ENCODE results near the gene TBC1D22B.

The TBC1D22B gene, protein sequence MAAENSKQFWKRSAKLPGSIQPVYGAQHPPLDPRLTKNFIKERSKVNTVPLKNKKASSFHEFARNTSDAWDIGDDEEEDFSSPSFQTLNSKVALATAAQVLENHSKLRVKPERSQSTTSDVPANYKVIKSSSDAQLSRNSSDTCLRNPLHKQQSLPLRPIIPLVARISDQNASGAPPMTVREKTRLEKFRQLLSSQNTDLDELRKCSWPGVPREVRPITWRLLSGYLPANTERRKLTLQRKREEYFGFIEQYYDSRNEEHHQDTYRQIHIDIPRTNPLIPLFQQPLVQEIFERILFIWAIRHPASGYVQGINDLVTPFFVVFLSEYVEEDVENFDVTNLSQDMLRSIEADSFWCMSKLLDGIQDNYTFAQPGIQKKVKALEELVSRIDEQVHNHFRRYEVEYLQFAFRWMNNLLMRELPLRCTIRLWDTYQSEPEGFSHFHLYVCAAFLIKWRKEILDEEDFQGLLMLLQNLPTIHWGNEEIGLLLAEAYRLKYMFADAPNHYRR

DNA sequence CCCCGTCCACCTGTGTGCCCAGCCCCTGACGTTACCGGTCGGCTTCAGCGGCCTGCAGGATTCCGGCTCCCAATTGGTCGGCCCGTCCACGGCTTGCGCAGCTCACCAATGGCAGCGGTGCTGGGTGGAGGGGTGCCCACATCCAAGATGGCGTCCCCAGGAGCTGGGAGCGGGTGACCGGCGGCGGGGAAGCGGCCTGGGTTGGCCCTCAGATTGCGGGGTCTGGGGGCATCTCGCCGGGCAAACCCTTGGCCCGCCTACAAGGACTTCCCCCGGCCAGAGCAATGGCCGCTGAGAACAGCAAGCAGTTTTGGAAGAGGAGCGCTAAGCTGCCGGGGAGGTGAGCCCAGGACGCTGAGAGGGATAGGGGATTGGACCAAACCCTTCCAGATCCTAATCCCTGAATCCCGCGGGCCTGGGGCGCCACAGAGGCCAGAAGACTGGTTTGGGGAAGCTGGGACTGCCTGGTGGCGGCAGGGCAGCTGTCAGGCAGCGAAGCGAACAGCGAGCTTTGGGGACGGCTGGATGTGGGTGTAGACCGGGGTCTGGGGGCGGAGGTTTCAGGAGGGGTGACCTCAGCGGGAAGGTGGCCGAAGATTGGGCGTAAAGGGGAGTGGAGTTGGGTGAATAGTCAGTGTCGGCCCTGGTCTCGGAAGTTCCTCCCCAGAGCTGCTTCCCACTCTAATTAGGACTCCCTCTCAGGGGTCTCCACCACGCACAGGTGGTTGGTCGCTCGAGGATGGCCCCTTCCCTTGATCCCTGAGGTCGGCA lies at the start of gene TBC1D22B, which contains the start of gene TMEM217:
Gene TBC1D22B (plus strand): TSS at position 139 of the 771 bp plus-strand sequence. CDS start 146 bp downstream, at position 285.
Gene TMEM217 (minus strand): TSS at position 511 of the 771 bp plus-strand sequence. CDS start 39,114 bp downstream, outside the sequence.
- DNase-seq: peak; percentile 96 to 98

DNA sequence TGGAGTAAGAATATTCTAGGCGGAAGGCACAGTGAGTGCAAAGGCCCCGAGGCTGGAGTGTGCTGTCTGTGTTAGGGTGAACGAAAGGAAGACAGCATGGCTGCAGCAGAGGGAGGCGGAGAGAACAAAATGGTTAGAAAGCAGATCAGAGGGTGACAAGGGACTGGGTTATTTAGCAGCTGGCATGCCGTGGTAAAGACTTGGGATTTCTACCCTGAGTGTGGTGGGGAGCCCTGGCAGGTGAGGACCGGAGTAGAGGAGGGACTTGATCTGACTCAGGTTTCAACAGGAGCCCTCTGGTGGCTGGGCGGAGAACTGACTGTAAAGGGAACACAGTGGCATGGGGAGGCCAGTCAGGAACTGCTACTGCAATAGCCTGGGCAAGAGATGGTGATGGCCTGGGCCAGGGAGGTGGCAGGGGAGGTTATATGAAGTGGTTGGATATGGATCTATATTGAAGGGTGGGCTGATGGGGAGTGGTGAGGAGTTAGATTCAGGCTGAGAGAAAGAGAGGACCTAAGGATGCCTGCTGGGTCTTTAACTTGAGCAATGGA lies 49.6 kb upstream of the TBC1D22B start:
- DNase-seq: peak; percentile 96 to 97

DNA sequence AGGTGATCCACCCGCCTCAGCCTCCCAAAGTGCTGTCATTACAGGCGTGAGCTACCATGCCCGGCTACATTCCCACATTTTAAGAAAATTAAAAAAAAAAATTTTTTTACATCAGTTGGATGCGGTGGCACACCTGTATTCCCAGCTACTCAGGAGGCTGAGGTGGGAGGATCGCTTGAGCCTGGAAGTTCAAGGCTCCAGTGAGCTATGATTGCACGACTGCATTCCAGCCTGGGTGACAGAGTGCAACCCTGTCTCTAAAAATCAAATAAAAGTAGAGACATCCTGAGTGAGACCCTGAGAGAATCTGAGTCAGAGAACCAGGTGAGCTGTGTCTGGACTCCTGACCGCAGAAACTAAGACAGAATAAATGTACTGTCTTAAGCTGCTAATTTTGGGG lies 48.8 kb upstream of the TBC1D22B start:
- no peak for DNase-seq

DNA sequence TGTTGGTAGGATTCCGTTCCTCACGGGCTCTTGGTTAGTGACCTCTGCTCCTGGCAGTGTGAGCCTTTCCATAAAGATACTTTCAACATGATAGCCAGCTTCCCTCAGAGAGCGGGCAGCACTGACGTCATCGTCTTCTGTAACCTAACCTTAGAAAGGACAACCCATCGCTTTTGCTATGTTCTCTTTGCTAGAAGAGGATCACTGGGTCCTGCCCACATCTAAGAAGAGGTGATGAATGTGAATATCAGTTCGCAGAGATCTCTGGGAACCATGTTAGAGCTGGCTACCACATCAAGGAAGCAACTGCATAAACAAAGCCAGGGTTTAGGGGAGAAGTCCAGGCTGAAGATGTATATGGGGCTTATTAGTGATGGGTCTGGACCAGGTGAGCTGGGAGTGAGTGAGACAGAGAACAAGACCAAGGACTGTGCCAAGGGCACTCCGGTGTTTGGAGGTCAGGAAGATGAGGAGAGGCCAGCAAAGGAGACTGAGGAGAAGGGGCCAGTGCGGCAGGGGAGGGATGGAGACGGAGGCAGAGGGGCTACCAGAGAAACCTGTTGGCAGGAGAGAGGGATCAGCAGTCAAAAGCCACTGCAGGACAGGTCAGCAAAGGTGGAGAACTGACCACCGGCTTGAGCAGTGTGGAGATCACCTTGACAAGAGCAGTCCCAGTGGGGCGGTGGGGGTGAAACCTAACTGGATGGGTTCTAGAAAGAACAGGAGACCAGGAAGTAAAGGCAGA lies 47.9 kb upstream of the TBC1D22B start:
- DNase-seq: peak; percentile 46 to 58

DNA sequence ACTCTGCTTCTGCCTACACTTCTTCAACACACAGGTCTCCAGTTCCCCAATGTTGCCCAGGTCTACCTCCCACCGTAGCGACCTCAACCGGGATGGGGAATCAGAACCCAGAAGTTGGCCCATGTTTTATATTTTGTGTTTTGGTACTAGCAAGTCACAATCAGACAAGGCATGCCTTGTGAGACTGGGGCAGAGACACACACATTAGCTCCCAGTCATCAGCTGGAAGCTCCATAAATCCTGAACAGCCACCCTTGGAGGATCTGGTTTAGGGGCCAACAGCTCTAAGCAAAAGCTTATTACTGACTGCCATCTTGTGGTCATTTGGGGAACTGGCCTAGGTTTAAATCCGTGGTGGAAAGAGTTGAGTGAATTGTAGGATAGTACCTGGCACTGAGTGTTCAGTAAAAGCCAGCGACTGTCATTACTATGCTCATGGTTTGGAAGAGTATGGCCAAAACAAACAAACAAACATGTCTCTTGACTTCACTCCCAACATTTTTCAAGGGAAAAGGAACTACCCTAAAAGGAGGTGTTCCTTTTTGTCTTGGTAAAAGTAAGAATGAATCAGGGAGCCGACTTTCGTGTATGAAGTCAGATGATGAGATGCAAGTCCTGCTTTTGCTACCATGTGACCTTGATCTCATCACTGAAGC lies 47.1 kb upstream of the TBC1D22B start:
- peak; percentile 82 to 89 for DNase-seq

DNA sequence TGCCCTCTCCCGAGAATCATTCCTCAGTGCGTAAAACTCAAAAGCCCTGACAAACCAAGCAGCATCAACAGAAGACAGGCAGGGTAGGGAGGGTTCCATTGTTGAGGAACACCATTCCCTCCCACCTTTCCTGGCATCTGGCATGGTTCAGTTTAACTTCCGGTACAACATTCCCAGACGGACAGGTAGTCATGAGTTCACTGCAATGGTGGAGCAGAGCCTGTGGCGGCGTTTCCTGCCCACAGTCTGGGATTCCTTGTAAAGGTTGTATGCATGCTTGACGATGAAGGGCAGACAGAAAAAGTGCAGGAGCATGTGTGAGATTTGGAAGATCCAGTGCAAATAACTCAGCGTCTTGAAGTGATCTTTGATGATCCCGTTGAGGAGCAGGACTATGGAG lies 45.3 kb upstream of the TBC1D22B start:
- no peak for DNase-seq

DNA sequence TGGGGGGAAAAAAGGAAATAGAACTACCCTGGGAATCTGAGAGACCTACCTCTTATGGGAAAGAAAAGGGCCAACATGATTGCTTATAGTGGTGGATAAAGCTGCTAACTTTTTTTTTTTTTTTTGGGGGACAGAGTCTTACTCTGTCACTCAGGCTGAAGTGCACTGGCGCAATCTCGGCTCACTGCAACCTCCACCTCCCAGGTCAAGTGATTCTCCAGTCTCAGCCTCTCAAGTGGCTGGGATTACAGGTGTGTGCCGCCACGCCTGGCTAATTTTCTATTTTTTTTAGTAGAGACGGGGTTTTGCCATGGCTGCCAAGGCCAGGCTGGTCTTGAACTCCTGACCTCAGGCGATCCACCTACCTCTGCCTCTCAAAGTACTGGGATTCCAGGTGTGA lies 39.5 kb upstream of the TBC1D22B start:
- no peak for DNase-seq

DNA sequence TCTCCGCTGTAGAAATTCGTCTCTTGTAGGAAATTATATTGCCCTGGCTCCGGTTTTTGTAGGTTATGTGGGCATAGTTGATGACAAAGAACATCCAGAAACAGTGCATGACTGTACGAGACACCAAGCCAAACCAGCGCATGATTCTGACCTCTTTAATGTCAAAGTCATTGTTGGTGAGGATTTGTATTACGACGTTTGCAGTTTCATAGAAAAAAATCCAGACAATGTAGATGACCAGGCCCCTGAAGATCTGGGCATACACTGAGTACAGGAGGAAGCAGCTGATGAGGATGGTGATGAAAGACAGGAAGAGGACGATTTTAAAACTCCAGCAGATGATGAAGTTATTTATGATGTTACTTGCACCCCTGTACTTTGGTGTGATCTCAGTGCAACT lies 39.1 kb upstream of the TBC1D22B start:
- DNase-seq: no peak

DNA sequence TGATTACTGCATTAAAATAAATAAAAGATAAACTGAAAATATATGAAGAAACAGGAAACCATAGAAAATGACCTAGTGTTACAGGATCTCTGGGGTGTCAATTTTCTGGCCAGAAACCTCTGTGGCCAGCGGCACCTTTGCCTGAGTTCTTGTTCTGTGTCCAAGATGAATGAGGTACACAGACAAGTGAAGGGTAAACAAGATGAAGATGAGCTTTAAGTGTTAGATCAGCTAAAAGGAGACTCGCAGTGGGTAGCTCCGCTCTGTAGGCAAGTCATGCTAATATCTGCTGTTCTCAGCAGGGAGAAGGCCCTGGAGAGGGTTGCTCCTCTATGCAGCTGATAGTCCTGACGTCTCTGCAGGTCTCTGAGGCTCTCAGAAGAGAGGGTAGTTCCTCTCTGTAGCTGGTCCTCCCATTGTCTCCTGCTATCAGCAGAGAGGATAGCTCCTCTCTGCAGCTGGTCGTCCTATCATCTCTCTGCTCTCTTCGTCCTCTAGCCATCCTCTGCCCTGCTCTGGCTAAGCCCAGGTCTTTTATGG lies 35.9 kb upstream of the TBC1D22B start:
- no peak for DNase-seq

DNA sequence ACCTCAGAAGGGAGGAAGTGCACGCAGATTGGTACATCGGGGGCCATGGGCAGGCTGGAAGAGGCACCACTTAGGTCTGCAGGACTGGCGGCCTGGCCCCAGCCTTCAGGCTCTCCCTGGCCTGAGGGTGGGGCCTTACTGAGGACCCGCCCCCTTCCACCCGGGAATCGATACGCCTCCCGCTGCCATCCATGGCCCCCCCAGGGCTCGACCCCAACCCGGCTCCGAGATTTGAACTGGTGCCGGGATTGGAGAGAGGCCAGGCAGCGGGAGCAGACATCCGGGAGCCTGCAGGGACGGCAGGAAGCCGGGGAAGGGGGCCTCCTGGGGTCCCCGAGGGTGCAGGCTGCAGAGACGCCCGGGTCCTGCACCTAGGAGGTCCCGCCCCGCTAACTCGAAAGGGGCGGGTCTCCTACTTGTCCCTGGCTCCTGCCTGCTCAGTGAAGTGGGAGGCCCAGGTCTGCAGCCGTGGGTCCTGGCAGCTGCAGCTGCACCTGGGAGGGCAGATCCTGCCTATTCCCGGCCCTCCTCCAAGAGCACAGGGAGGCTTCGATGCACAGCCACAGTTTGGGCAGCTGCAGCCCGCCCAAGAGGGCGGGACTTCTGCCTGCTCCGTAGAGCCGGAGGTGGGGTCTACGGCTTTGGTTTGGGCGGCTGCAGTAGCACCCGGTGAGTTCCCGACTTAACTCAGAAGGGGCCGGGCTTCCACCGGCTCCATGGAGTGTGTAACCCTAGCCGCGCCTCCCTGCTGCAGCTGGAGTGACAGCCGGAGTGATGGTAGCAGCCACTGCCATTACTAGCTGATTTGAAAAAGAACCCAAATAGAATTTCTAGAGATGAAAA lies 35.2 kb upstream of the TBC1D22B start:
- peak; percentile 77 to 82 for DNase-seq

DNA sequence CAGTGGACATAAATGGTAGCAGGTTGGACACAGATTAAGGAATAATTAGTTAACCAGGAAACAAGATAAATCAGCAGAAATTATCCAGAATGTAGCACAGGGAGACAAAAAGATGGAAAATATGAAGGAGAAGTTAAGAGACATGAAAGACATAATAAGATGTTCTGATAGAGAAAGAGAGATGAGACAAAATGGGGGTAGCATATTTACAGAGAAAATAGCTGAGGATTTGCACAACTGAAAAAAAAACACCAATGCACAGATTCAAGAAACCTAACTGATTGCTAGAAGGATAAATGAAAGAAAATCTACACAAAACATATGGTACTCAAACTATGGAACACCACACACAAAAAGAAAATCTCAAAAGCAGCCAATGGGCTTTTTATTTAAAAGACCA lies 34.6 kb upstream of the TBC1D22B start:
- DNase-seq: no peak

DNA sequence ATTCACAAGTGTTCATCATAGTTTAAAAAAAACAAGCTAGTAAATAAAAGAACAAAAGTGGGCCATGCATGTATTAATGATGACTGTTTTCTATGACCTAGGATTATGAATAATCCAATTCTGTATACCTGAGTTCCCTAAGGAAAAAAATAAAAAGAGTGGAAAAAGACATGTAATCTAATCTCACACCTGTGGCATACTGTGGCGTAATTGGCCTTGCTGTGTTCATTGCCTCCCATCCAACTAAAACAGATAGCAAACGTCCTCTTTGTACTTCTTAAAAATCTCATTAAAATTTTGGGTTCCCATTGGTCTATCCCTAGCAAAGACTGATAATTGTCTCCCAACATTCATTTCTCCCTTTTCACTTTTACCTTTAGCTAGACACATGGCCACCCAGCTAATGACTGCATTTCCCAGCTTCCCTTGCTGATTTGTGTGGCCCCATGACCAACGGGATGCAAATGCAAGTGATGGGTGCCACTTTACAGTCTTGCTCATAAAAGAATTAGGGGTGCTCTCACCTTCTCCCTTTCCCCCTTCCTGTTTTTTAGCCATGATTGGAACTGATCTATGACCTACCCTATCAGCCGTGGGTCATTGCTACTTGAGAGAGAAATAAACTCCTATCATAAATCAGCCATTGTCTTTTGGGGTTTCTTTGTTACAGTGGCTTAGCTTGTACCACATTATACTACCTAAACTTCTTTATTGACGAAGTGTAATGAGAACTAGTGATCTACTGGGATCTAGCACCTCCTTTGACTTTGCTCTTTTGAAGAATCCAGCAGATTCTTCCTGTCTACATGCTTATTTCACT lies 32.0 kb upstream of the TBC1D22B start:
- no peak for DNase-seq

DNA sequence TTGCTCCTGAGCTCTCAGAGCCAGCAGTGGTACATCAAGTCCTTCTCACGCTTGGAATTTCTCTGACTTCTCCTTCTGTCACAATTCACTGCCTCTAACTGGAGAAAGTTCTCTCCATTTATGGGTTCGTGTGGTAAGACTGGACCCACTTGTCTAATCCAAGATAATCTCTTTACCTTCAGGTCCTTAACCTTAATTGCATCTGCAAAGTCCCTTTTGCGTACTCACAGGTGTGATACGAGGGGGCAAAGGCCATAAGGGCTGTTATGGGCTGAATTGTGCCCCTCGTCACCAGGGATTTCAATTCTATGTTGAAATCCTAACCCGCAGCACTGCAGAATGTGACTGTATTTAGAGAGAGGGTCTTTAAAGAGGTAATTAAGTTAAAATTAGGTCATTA lies 27.5 kb upstream of the TBC1D22B start:
- DNase-seq: no peak

DNA sequence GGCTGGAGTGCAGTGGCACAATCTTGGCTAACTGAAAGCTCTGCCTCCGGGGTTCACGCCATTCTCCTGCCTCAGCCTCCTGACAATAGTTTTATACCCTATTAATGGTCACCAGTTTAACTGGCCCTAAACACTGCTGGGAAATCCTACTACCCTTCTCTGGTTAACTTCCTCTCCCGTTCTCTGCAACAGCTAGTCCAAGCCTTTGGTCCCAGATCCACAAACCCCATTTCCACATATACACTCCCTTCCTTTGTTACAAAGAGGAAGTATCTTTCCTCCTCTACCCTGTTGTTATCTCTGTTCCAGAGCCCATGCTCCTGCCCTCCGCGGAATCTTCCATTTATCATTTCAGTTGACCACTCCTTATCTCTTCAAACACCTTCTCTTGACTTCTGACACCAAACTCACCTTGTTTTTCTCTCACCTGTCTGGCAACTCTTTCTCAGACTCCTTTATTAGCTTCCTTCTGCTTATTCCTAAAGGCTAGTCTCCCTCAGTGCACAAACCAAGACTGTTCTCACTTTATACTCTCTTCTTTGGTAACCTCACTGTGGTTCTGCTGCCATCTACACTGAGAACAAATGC lies 25.0 kb upstream of the TBC1D22B start:
- DNase-seq: no peak

DNA sequence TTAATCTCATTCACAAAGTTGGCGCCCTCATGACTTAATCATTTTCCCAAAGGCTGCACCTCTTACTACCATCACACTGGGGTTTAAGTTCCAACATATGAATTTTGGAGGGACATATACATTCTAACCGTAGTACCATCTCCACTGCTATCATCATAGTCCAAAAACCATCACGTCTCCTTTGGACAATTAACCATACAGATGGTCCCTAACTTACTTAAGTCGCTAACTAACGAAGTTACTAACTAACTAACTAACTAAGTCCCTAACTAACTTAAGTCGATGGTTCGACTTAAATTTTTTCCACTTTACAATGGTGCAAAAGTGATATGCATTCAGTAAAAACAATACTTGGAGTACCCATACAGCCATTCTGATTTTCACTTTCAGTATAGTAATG lies 24.0 kb upstream of the TBC1D22B start:
- no peak for DNase-seq

DNA sequence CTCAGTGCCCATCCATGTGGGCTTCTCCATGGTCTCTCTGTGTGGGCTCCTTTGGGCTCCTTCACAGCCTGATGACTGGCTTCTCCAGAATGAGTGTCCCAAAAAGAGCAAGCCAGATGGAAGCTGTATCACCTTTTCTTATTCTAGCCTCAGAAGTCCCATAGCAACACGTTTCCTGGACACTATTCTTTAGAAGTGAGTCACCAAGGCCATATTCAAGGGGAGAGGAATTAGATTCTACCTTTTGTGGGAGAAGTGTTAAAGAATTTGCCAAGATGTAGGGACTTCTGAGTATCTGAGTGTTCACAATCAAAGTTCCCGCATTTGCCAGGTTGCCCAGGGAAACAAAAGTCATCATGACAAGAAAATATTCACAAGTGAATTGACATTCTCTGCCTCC lies 20.7 kb upstream of the TBC1D22B start:
- DNase-seq: no peak

DNA sequence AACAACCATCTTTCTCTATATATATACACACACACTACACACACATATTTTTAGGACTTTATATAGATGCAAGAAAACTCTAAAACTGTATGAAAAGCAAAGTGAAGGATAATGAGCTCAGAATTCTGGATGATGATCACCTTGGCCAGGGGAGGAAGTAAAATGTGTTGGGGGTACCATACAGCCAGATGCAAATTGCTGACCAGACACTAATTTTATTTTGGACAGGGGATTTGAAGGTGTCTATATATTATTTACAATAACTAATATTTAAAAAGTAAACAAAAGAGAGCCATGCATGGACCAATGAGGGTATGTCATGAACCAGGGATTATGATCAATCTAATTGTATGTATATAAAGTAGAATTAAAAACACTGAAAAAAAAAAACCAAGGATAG lies 19.8 kb upstream of the TBC1D22B start:
- no peak for DNase-seq

DNA sequence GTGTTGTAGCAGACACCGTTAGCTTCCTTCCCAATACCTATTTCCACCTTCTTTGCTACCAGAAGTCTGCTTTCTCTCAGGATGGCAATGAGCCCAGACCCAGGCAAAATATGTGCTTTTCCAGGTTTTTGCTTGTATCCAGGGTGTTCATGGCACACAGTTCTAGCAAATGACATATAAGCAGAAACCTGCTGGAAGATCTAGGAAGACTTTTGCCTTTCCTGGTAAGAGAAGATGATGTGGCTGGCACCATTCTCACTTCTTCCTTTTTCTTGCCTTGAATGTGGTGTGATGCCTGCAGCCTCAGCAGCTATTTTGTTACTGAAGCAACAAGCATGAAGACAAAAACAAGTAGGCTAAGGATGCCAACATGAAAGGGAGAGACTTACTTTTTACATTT lies 19.2 kb upstream of the TBC1D22B start:
- DNase-seq: no peak

DNA sequence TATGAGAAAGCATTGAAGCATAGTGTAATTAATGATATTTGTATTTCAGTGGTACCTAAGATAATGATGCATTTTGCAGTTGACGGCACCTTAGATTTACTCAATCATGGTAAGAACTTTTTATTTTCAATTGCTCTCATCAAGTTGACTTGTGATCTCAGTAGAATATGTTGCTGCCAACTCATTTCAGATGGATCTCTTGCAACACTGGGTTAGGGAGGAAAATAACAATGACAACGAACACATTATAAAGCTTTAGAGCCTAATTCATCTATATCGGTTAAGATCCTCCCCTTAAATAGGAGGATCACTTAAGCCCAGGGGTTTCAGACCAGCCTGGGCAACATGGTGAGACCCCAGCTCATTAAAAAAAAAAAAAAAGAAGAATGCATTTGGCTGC lies 18.0 kb upstream of the TBC1D22B start:
- no peak for DNase-seq

Measured in activated CD4-positive, alpha-beta T cell treated with anti-CD3 and anti-CD28 coated beads, Interleukin-2, amount 50 U/mL, for 48 hours (primary cell).